K562 (cell line): ENCODE measurements around the gene MCU. TPM values are rescaled to one million over a fixed set of nuclear protein-coding genes. Genes with fewer than 3 reads are reported as not detected.

Experiments
- ARHGAP35 ChIP-seq: fragments of 450-650 bp; IDR thresholded peaks from 2 replicates; pipeline ENCODE4 v1.6.1; 2018; ENCODE audit not compliant: partially characterized antibody
- BHLHE40 ChIP-seq: IDR thresholded peaks from 2 replicates; pipeline ENCODE4 v1.6.1; 2011; ENCODE audit warnings: low read length, improper control_type of control experiment
- CBFA2T3 ChIP-seq: fragments of 450-650 bp; IDR thresholded peaks from 2 replicates; pipeline ENCODE4 v1.6.1; 2017
- ELF4 ChIP-seq: fragments of 450-650 bp; formaldehyde crosslinking; IDR thresholded peaks from 2 replicates; pipeline ENCODE4 v1.4.0; 2022; ENCODE audit warnings: missing genetic modification characterization
- FOXJ2 ChIP-seq: fragments of 200-800 bp; sonication (Bioruptor generic); IDR thresholded peaks from 2 replicates; pipeline ENCODE4 v1.6.1; 2016; ENCODE audit warnings: missing genetic modification characterization, missing compliant biosample characterization
- HCFC1 ChIP-seq: IDR thresholded peaks from 2 replicates; pipeline ENCODE4 v1.6.1; 2012; ENCODE audit warnings: low read depth, low read length, improper control_type of control experiment
- HNRNPLL ChIP-seq: fragments of 200-400 bp; formaldehyde crosslinking; IDR thresholded peaks from 2 replicates; pipeline ENCODE4 v1.6.1; 2017; ENCODE audit warnings: low read length, low read depth, mild to moderate bottlenecking; ENCODE audit not compliant: poor library complexity, severe bottlenecking
- KAT8 ChIP-seq: fragments of 450-650 bp; IDR thresholded peaks from 2 replicates; pipeline ENCODE4 v1.6.1; 2016; ENCODE audit warnings: low read depth, mild to moderate bottlenecking
- KLF10 ChIP-seq: fragments of 250-450 bp; sonication (Bioruptor Pico); IDR thresholded peaks from 2 replicates; pipeline ENCODE4 v1.6.1; 2021; ENCODE audit warnings: matching md5 sums
- LCOR ChIP-seq: sonication (generic); formaldehyde crosslinking; IDR thresholded peaks from 2 replicates; pipeline ENCODE4 v1.8.0; 2022; ENCODE audit warnings: mild to moderate bottlenecking, missing genetic modification reagents
- MYBL2 ChIP-seq, 2 experiments: fragments of 450-650 bp in 1 of 2; sonication (generic) in 1 of 2; formaldehyde crosslinking in 1 of 2; IDR thresholded peaks; 2 replicates each; pipeline versions ENCODE4 v1.6.1 to v1.8.1; 2017 to 2022; ENCODE audit warnings: borderline replicate concordance in 1 of 2, inconsistent platforms in 1 of 2, low read depth in 1 of 2, mild to moderate bottlenecking in 1 of 2, missing genetic modification reagents in 1 of 2, moderate library complexity in 1 of 2
- NCOR1 ChIP-seq: fragments of 450-650 bp; IDR thresholded peaks from 2 replicates; pipeline ENCODE4 v1.6.1; 2016; ENCODE audit warnings: mild to moderate bottlenecking, moderate library complexity
- NFE2 ChIP-seq: IDR thresholded peaks from 2 replicates; pipeline ENCODE4 v1.6.1; 2014; ENCODE audit warnings: antibody characterized with exemption, low read depth
- NR4A1 ChIP-seq, 2 experiments: fragments of 250-450 bp in 1 of 2; fragments of 450-650 bp in 1 of 2; sonication (Bioruptor Pico) in 1 of 2; IDR thresholded peaks; 2 replicates each; pipeline versions ENCODE4 v1.4.0 to v1.6.1; 2016 to 2020; ENCODE audit warnings: mild to moderate bottlenecking in 2 of 2, missing compliant biosample characterization in 1 of 2, missing genetic modification characterization in 1 of 2, moderate library complexity in 1 of 2
- PHTF2 ChIP-seq: fragments of 250-450 bp; sonication (Bioruptor Pico); IDR thresholded peaks from 2 replicates; pipeline ENCODE4 v1.5.0; 2021; ENCODE audit warnings: mild to moderate bottlenecking
- RAD21 ChIP-seq, 2 experiments: fragments of 250-450 bp in 1 of 2; fragments of 450-650 bp in 1 of 2; sonication (Bioruptor Pico) in 1 of 2; formaldehyde crosslinking in 1 of 2; IDR thresholded peaks in 1 of 2; conservative IDR thresholded peaks in 1 of 2; 2 replicates each; pipeline versions ENCODE4 v1.4.0 to v1.8.0; 2020 to 2022; ENCODE audit warnings: mild to moderate bottlenecking in 2 of 2, moderate library complexity in 1 of 2
- SRSF7 ChIP-seq: fragments of 200-400 bp; formaldehyde crosslinking; optimal IDR thresholded peaks from 2 replicates; pipeline ENCODE3; 2017; ENCODE audit warnings: mild to moderate bottlenecking, low read depth, low read length
- TAF7 ChIP-seq: fragments of 450-650 bp; IDR thresholded peaks from 2 replicates; pipeline ENCODE4 v1.6.1; 2016; ENCODE audit warnings: missing genetic modification characterization, missing compliant biosample characterization
- TCF7 ChIP-seq: sonication (generic); IDR thresholded peaks from 2 replicates; pipeline ENCODE4 v1.6.1; 2016; ENCODE audit warnings: antibody characterized with exemption, borderline replicate concordance
- TEAD1 ChIP-seq, 2 experiments: fragments of 450-650 bp in 1 of 2; sonication (generic) in 1 of 2; formaldehyde crosslinking; IDR thresholded peaks; 2 replicates each; pipeline versions ENCODE4 v1.4.0 to v1.8.0; 2020 to 2022; ENCODE audit warnings: mild to moderate bottlenecking in 2 of 2, missing genetic modification reagents in 1 of 2
- XRCC3 ChIP-seq: fragments of 450-650 bp; IDR thresholded peaks from 2 replicates; pipeline ENCODE4 v1.6.1; 2017; ENCODE audit warnings: mild to moderate bottlenecking, moderate library complexity
- ZFP1 ChIP-seq: fragments of 450-650 bp; formaldehyde crosslinking; IDR thresholded peaks from 2 replicates; pipeline ENCODE4 v1.4.0; 2020; ENCODE audit warnings: mild to moderate bottlenecking, mixed read lengths
- ZKSCAN1 ChIP-seq: fragments of 150-350 bp; IDR thresholded peaks from 2 replicates; pipeline ENCODE4 v1.6.1; 2016; ENCODE audit warnings: low read depth, low read length
- ZNF133 ChIP-seq: fragments of 250-450 bp; sonication (Bioruptor Pico); IDR thresholded peaks from 2 replicates; pipeline ENCODE4 v1.4.0; 2020; ENCODE audit warnings: mild to moderate bottlenecking
- ZNF232 ChIP-seq: sonication (generic); formaldehyde crosslinking; IDR thresholded peaks from 2 replicates; pipeline ENCODE4 v1.8.0; 2022; ENCODE audit warnings: mild to moderate bottlenecking, missing genetic modification reagents
- ZNF41 ChIP-seq: fragments of 250-450 bp; sonication (Bioruptor Pico); conservative IDR thresholded peaks from 2 replicates; pipeline ENCODE4 v1.4.0; 2020; ENCODE audit warnings: mild to moderate bottlenecking
- ZNF695 ChIP-seq: fragments of 450-650 bp; formaldehyde crosslinking; IDR thresholded peaks from 2 replicates; pipeline ENCODE4 v1.4.0; 2020; ENCODE audit warnings: mild to moderate bottlenecking, moderate library complexity
- ZNF696 ChIP-seq: fragments of 250-450 bp; sonication (Bioruptor Pico); conservative IDR thresholded peaks from 2 replicates; pipeline ENCODE4 v1.4.0; 2020; ENCODE audit warnings: mild to moderate bottlenecking, moderate library complexity
- polyA plus RNA-seq, 8 experiments: library from polyadenylated mRNA; depleted of rRNA in 4 of 8; stranded (reverse) in 5 of 8; unstranded in 3 of 8; fragments of >200 nt; fragmentation: Nextera tagmentation in 2 of 8; fragmentation: Illumina TruSeq in 1 of 8; extraction: Ambion mirVana in 2 of 8; extraction: Trizol in 1 of 8; gene quantifications; 2 replicates each; pipeline versions ENCODE4 v1.2.1 to v1.2.3, GENCODE V29; 2011 to 2014; ENCODE audit warnings: inconsistent platforms in 1 of 8, missing spikeins in 1 of 8
- total RNA-seq, 7 experiments: library from RNA; depleted of rRNA in 6 of 7; stranded (reverse); fragments of >200 nt in 6 of 7; fragmentation: Illumina TruSeq in 2 of 7; extraction: Trizol in 2 of 7; gene quantifications; 2 replicates each; pipeline versions ENCODE4 v1.2.1 to v1.2.3, GENCODE V29; 2011 to 2021; ENCODE audit warnings: low replicate concordance in 1 of 7
- TF ChIP-seq, protein P1 (sequence below): fragments of 450-650 bp; IDR thresholded peaks from one replicate; pipeline ENCODE4 v1.6.1; 2018; ENCODE audit warnings: mild to moderate bottlenecking, moderate library complexity; ENCODE audit not compliant: partially characterized antibody
- TF ChIP-seq, protein P2 (sequence below): fragments of 250-450 bp; sonication (Bioruptor Pico); IDR thresholded peaks from 2 replicates; pipeline ENCODE4 v1.5.0; 2020; ENCODE audit warnings: mild to moderate bottlenecking

Gene MCU
- total and polyA plus RNA-seq, 9 of the 15 experiments (the other 6 are each of a cell fraction or from before 2014, with no cell fraction given): 8.2 to 88.8 (median 21.3) TPM

DNA sequence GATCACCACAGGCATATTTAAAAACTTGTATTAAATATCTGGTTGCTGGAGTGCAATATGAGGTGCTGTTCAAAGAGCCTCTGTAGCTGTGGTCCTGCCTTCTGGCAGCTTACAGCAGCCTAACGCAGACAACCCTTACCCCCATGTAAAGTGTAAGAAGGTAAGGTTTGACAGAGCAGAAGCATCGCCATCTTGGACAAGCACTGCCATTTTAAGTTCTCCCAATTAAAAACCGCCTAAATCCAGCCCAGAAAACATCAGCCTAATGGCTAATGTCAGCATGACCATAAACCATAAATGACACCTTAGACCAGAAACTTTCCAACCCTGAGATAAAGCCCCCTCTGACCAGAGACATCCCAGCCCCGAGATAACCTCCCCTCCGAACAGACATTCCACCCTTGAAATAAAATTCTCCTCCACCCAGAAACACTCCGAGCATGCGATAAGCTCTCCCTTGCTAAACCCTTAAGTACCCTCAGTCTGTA, 196.3 kb downstream of the MCU start (continued):
- TF ChIP-seq KAT8 (peak; percentile 79; the same call in 1 of the 2 replicates), ZNF695 (CRISPR knock-in tag) (peak; percentile 93), ZNF133 (CRISPR knock-in tag) (no peak), NFE2 (no peak), ZFP1 (no peak), ELF4 (CRISPR knock-in tag) (peak; percentile 89), NR4A1 (CRISPR knock-in tag; IDR thresholded peaks at IDR 0.05) (0 out of 2 replicates have a peak, but pooled peaks have one; percentile 25), NR4A1 (tag; IDR thresholded peaks at IDR 0.05) (peak; percentile 94), HCFC1 (no peak), ZNF41 (CRISPR knock-in tag) (peak; percentile 75; the same call in 1 of the 2 replicates), LCOR (CRISPR knock-in tag) (no peak; the same call in 1 of the 2 replicates), HNRNPLL (no peak), TCF7 (no peak), ZNF232 (CRISPR knock-in tag) (no peak), ZKSCAN1 (no peak), XRCC3 (no peak), BHLHE40 (no peak), TAF7 (tag) (peak; percentile 65; the same call in 1 of the 2 replicates), RAD21 (CRISPR knock-in tag; conservative IDR thresholded peaks at IDR 0.05 in 1 of 2, IDR thresholded peaks at IDR 0.05 in 1 of 2) (no peak), TEAD1 (CRISPR knock-in tag; IDR thresholded peaks at IDR 0.05) (peak in 1 of 2 experiments; percentile 85; a peak in 2 of 4 replicates), SRSF7 (no peak), PHTF2 (no peak), KLF10 (CRISPR knock-in tag) (0 out of 2 replicates have a peak, but pooled peaks have one; percentile 56), ARHGAP35 (no peak), ZNF696 (no peak), MYBL2 (IDR thresholded peaks at IDR 0.05; ENCODE audit: low read depth) (no peak), MYBL2 (CRISPR knock-in tag; IDR thresholded peaks at IDR 0.05; ENCODE audit: borderline replicate concordance) (no peak), NCOR1 (peak; percentile 56), FOXJ2 (tag) (no peak), CBFA2T3 (peak; percentile 83)
- TF ChIP-seq, protein P1, sequence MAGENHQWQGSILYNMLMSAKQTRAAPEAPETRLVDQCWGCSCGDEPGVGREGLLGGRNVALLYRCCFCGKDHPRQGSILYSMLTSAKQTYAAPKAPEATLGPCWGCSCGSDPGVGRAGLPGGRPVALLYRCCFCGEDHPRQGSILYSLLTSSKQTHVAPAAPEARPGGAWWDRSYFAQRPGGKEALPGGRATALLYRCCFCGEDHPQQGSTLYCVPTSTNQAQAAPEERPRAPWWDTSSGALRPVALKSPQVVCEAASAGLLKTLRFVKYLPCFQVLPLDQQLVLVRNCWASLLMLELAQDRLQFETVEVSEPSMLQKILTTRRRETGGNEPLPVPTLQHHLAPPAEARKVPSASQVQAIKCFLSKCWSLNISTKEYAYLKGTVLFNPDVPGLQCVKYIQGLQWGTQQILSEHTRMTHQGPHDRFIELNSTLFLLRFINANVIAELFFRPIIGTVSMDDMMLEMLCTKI: no peak
- TF ChIP-seq, protein P2, sequence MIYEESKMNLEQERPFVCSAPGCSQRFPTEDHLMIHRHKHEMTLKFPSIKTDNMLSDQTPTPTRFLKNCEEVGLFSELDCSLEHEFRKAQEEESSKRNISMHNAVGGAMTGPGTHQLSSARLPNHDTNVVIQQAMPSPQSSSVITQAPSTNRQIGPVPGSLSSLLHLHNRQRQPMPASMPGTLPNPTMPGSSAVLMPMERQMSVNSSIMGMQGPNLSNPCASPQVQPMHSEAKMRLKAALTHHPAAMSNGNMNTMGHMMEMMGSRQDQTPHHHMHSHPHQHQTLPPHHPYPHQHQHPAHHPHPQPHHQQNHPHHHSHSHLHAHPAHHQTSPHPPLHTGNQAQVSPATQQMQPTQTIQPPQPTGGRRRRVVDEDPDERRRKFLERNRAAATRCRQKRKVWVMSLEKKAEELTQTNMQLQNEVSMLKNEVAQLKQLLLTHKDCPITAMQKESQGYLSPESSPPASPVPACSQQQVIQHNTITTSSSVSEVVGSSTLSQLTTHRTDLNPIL (CRISPR knock-in tag): peak; percentile 62; the same call in 1 of the 2 replicates
